Activated naive CD8-positive, alpha-beta T cell treated with anti-CD3 and anti-CD28 coated beads, Interleukin-2, amount 10 ng/mL, durations not matched to agents 7 days and 5 days (primary cell): ENCODE results near the gene EPB41L2. TPM values are rescaled to one million over a fixed set of nuclear protein-coding genes. Genes with fewer than 3 reads are reported as not detected.

ENCODE experiments used
- ATAC-seq: fragments of 150-1000 bp; cut with Tn5 transposase; one replicate; pipeline ENCODE4 v1.10.0; 2021; ENCODE audit warnings: low read depth, moderate library complexity
- POLR2A ChIA-PET: fragments of 350-600 bp; sonication (Branson Sonifier 250); formaldehyde crosslinking; loops from one replicate; lab custom pipeline; 2021; ENCODE audit warnings: antibody characterized with exemption; lab: Charles Lee
- DNase-seq: peaks from one replicate; pipeline ENCODE4 v3.0.0; 2021
- H3K27ac Mint-ChIP-seq: one replicate; pipeline ENCODE4 v1.8.0; 2022; ENCODE audit warnings: mild to moderate bottlenecking, mixed read lengths
- H3K27me3 Mint-ChIP-seq: one replicate; pipeline ENCODE4 v1.8.0; 2022; ENCODE audit warnings: mild to moderate bottlenecking, moderate library complexity, mixed read lengths
- H3K36me3 Mint-ChIP-seq: one replicate; pipeline ENCODE4 v1.8.0; 2021; ENCODE audit warnings: mild to moderate bottlenecking, mixed read lengths
- H3K4me1 Mint-ChIP-seq: one replicate; pipeline ENCODE4 v1.8.0; 2021; ENCODE audit warnings: mixed read lengths
- H3K4me3 Mint-ChIP-seq: one replicate; pipeline ENCODE4 v1.8.0; 2022; ENCODE audit warnings: mild to moderate bottlenecking, moderate library complexity, mixed read lengths
- H3K9me3 Mint-ChIP-seq: one replicate; pipeline ENCODE4 v1.8.0; 2021; ENCODE audit warnings: mixed read lengths
- total RNA-seq, 2 experiments: library from RNA; stranded (reverse); gene quantifications; one replicate each; pipeline ENCODE4 v1.2.3, GENCODE V29; 2021

The EPB41L2 gene
- total RNA-seq, 2 experiments from 2014 or later: 21.6 to 25.4 TPM

DNA sequence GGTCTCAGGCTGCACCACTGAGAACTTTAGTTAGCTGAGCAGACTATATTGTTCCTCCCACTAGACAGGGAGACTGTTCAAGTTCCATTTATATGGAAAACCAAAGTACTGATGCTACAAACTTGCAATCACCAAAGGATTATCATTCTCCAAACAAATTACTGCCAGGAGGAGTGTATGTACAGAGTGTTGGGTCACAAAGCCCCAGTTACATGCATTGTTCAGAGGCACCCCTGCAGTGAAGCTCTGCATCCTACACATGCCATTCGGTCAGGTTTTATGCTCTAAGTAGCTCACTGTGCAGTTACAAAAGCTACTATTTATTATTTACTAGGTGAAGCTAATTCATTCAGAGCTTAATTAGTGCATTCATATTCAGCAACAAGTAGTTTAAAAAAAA lies 160.0 kb downstream of the EPB41L2 start:
- no peaks in the 10 kb centered on the region for H3K27me3 Mint-ChIP-seq
- POLR2A ChIA-PET: interaction anchor here (0.7 kb wide), 1 partner anchor 827 kb away, joined by 3 read pairs; no protein-coding TSS in a partner anchor
- no peak overlapping the region for H3K4me3 Mint-ChIP-seq
- H3K4me1 Mint-ChIP-seq: no peaks in the 10 kb centered on the region
- ATAC-seq (no peak), DNase-seq (no peak)
- H3K9me3 Mint-ChIP-seq: no peaks in the 10 kb centered on the region
- H3K36me3 Mint-ChIP-seq: peaks cover 2% of the 10 kb centered on the region
- H3K27ac Mint-ChIP-seq: no peak overlapping the region

DNA sequence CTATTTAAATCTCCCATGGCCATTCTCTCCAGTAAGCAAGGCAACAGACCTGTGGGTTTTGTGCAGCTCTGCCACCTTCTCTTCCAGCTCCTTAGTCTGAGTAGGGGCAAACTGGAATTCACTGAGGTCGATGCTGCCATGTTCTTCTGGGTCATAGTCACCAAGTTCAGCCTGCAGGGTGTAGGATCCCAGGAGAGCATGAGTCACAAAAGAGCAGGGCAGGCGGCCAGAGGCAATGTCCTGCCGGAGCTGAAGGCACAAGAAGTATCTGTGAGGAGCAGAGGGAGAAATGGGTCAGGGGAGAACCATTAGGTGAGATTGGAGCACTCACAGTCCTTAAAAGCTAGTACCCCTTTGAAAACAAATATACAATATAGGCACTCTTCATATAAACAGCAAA lies 162.1 kb downstream of the EPB41L2 start:
- ATAC-seq (no peak), DNase-seq (no peak)
- H3K4me3 Mint-ChIP-seq: no peak overlapping the region
- POLR2A ChIA-PET: no interaction called here
- H3K4me1 Mint-ChIP-seq: no peaks in the 10 kb centered on the region
- no peak overlapping the region for H3K27ac Mint-ChIP-seq
- no peaks in the 10 kb centered on the region for H3K27me3 Mint-ChIP-seq
- H3K36me3 Mint-ChIP-seq: peaks cover 2% of the 10 kb centered on the region
- H3K9me3 Mint-ChIP-seq: no peaks in the 10 kb centered on the region

DNA sequence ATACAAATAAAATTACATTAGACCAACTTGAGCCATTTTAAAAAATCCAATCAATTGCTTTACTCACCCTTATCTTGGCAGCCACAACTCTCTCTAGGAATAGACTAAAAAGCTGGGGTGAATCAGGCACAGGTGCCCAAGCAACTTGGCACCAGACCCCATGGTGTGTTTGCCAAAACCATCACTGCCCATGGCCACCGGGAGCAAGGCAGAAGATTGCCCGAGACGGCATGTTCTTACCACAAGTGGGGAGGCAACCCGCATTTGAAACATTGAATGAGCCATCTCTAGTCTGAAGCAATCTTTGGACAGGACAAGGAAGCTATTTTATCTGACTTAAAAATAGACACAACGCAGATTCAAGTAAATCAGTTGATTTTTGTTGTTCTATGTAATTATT lies 166.8 kb downstream of the EPB41L2 start:
- no peak overlapping the region for H3K4me3 Mint-ChIP-seq
- no peak for ATAC-seq
- POLR2A ChIA-PET: no interaction called here
- H3K27ac Mint-ChIP-seq: no peak overlapping the region
- H3K9me3 Mint-ChIP-seq: no peaks in the 10 kb centered on the region
- DNase-seq: no peak
- H3K36me3 Mint-ChIP-seq: peaks cover 2% of the 10 kb centered on the region
- no peaks in the 10 kb centered on the region for H3K4me1 Mint-ChIP-seq
- H3K27me3 Mint-ChIP-seq: no peaks in the 10 kb centered on the region

DNA sequence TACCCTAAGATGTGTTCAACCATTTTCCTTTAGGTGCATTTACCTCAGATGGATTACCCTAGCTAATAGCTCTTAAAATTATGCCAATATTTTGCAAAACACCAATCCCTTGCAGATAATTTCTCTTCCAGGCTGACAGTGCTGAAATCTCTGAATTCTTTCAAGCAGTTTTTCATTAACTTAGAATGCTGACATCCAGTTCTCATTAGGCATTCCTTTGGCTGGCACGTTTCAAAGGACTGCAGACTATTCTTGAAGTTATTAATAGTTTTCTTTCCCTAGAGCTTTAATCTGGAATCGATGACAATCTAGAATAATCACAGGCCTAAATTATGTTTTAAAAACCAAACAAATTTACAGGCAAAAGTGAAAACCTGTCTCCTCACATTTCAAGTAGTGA lies 167.5 kb downstream of the EPB41L2 start:
- no peaks in the 10 kb centered on the region for H3K27me3 Mint-ChIP-seq
- peaks cover 2% of the 10 kb centered on the region for H3K36me3 Mint-ChIP-seq
- no peak for DNase-seq
- no peaks in the 10 kb centered on the region for H3K9me3 Mint-ChIP-seq
- no peaks in the 10 kb centered on the region for H3K4me1 Mint-ChIP-seq
- POLR2A ChIA-PET: no interaction called here
- no peak overlapping the region for H3K4me3 Mint-ChIP-seq
- H3K27ac Mint-ChIP-seq: no peak overlapping the region
- no peak for ATAC-seq

DNA sequence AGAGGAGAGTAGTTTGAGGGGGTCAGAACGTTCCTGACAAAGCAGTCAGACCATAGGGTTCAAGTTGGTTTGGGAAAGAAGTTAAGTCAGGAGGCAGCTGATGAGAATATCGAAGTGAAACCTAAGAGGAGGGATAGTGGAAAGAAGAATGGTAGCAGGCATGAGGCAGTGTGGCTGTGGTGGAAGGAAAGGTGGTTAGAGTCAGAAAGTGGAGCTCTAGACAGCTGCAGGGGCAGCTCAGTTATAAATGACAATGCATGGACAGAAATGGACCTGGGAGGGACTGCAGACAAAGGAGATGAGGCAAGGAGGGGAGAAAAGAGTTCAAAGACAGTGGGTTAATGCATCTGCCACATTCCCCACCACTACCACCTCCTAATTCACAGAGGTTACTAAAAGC lies 169.3 kb downstream of the EPB41L2 start:
- no peaks in the 10 kb centered on the region for H3K36me3 Mint-ChIP-seq
- no peaks in the 10 kb centered on the region for H3K9me3 Mint-ChIP-seq
- POLR2A ChIA-PET: no interaction called here
- H3K27ac Mint-ChIP-seq: no peak overlapping the region
- H3K27me3 Mint-ChIP-seq: no peaks in the 10 kb centered on the region
- no peak overlapping the region for H3K4me3 Mint-ChIP-seq
- DNase-seq (no peak), ATAC-seq (no peak)
- no peaks in the 10 kb centered on the region for H3K4me1 Mint-ChIP-seq

DNA sequence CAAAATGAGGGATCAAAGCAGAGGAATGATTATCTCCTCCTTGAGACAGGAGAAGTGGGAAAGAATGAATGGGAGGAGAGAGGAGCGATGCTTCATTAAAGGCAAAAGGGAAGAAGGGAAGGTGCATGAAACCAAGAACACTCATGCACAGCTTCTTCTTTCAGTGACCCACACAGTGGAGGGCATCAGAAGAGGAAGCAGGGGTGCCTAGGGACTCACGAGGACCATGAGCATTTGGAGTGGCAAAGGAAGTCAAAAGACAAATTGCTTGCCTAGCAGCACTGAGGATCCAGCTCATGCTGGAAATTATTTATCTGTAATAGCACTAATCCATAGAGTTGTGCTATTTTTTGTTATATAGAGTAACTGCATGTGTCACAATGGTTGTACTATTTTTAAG lies 169.8 kb downstream of the EPB41L2 start:
- no peaks in the 10 kb centered on the region for H3K4me1 Mint-ChIP-seq
- no peaks in the 10 kb centered on the region for H3K27me3 Mint-ChIP-seq
- no peak overlapping the region for H3K4me3 Mint-ChIP-seq
- ATAC-seq (no peak), DNase-seq (no peak)
- POLR2A ChIA-PET: no interaction called here
- no peaks in the 10 kb centered on the region for H3K9me3 Mint-ChIP-seq
- no peaks in the 10 kb centered on the region for H3K36me3 Mint-ChIP-seq
- no peak overlapping the region for H3K27ac Mint-ChIP-seq

DNA sequence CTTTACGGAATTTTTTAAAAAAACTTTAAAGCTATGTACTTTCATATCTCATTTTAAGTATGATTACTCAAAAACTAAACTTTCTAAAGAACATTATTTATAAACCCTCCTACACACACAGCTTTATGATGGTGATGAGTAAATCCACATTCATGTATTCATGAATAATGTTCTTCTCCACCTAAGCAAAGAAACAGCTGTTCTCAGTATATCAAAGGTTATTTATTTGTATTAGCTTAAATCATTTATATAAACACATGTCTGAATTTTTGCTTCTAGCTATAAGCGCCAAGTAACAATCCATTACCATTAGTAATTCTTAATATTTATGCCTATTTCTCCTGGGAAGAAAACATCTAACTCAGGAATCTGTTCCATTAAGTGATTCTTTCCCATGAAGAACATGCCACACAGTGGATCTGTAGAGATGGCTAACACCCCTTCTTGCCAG lies 172.5 kb downstream of the EPB41L2 start:
- H3K27me3 Mint-ChIP-seq: no peaks in the 10 kb centered on the region
- H3K27ac Mint-ChIP-seq: no peak overlapping the region
- DNase-seq (no peak), ATAC-seq (no peak)
- no peak overlapping the region for H3K4me3 Mint-ChIP-seq
- peaks cover 2% of the 10 kb centered on the region for H3K4me1 Mint-ChIP-seq
- POLR2A ChIA-PET: no interaction called here
- no peaks in the 10 kb centered on the region for H3K9me3 Mint-ChIP-seq
- H3K36me3 Mint-ChIP-seq: no peaks in the 10 kb centered on the region

DNA sequence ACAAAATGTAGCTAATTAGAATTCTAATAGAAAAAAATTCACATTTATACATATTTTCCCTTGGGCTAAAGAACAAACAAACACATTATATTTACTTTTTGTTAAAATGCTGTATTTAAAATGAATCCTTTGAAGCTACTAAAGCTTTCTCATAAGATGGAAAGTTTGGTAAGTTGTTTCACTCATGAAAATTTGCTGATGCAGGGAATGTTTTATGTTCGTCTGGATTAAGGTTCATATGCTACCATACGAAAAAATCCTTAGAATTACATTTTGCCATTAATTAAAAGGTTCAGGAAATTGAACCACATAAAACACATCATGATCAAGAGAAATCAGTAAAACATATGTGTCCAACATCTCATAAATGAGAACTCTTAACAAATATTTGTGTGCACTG lies 173.6 kb downstream of the EPB41L2 start:
- Mint-ChIP-seq H3K27me3 (no peaks in the 10 kb centered on the region), H3K36me3 (no peaks in the 10 kb centered on the region), H3K4me3 (no peak overlapping the region), H3K9me3 (no peaks in the 10 kb centered on the region), H3K27ac (no peak overlapping the region), H3K4me1 (peaks cover 2% of the 10 kb centered on the region)
- POLR2A ChIA-PET: no interaction called here
- ATAC-seq (no peak), DNase-seq (no peak)

DNA sequence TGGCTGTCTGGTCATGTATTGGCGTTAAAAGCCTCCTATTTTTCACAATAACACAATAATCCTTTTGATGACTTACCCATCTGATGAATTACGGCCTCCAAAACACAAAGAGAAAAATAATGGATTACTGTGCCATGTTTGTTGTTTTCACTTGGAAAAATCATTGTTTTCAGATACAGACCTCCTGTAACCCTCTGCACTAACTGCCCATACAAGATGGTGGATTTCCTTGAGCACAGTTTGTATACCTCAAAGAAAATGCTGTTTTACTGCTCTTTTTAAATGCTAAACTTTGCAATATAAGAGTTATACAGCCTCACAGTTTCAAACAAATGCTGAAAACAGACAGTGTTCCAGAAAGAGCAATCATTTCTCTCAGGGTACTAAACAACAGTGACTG lies 174.8 kb downstream of the EPB41L2 start:
- H3K4me3 Mint-ChIP-seq: no peak overlapping the region
- no peak overlapping the region for H3K27ac Mint-ChIP-seq
- H3K27me3 Mint-ChIP-seq: no peaks in the 10 kb centered on the region
- POLR2A ChIA-PET: no interaction called here
- DNase-seq (no peak), ATAC-seq (no peak)
- no peaks in the 10 kb centered on the region for H3K9me3 Mint-ChIP-seq
- no peaks in the 10 kb centered on the region for H3K36me3 Mint-ChIP-seq
- peaks cover 2% of the 10 kb centered on the region for H3K4me1 Mint-ChIP-seq

DNA sequence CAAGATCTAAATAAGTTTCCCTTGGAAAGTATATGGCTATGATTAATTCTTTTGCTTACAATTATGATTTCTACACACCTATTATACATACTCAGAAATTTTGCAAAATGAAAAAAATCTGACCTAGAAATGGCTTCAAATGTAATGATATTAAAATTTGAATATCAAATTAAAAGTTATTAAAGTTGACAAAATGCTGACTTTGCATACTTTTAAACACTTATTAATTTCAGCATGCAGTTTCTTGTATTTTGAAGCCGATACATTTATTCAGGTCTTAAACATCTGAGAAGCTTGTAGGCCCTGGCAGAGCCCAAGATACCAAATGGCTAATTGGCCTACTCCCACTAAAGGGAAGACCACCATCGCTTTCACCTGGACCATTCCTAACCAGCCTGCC lies 176.1 kb downstream of the EPB41L2 start:
- no peaks in the 10 kb centered on the region for H3K27me3 Mint-ChIP-seq
- no peak for DNase-seq
- H3K4me3 Mint-ChIP-seq: no peak overlapping the region
- no peak overlapping the region for H3K27ac Mint-ChIP-seq
- H3K4me1 Mint-ChIP-seq: peaks cover 2% of the 10 kb centered on the region
- ATAC-seq: no peak
- H3K9me3 Mint-ChIP-seq: no peaks in the 10 kb centered on the region
- no peaks in the 10 kb centered on the region for H3K36me3 Mint-ChIP-seq
- POLR2A ChIA-PET: no interaction called here

DNA sequence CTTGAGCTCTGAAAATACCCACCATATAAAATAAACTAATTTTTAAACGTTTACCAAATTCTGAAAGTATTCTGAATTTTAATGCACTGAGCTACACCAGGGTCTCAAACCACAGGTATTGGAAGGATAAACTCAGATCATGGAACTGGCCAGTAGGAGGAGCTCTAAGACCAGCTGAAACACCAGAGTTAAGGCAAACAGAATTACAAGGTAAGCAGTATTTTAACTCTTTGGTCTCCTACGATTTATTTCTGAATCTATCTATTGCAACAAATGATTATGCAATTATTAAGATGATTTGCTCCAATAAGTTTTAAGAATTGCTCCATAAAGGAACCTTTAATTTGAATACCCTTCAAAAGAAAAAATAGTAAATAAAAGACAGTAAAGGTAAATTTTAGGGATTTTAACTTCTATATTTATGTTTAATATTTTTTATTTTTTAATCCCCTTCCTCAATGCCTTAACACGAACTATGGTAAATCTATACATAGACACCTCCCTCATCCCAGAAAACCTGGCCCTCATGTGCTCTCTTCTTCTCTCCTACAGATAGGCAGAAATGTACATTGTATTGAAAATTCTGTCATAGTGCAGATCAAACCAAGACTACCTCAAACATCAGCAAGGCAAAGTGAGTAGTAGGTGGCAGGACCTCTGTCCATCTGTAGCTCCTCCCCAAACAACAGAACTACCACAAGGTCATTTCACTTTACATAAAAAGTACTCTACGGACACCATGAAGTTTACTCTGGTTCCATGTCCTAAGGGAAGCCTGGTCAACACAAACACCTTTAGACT lies 177.5 kb downstream of the EPB41L2 start:
- Mint-ChIP-seq H3K36me3 (no peaks in the 10 kb centered on the region), H3K4me3 (no peak overlapping the region), H3K27me3 (no peaks in the 10 kb centered on the region), H3K9me3 (no peaks in the 10 kb centered on the region), H3K4me1 (peaks cover 2% of the 10 kb centered on the region), H3K27ac (no peak overlapping the region)
- no peak for DNase-seq
- POLR2A ChIA-PET: no interaction called here
- ATAC-seq: peak; percentile 77

DNA sequence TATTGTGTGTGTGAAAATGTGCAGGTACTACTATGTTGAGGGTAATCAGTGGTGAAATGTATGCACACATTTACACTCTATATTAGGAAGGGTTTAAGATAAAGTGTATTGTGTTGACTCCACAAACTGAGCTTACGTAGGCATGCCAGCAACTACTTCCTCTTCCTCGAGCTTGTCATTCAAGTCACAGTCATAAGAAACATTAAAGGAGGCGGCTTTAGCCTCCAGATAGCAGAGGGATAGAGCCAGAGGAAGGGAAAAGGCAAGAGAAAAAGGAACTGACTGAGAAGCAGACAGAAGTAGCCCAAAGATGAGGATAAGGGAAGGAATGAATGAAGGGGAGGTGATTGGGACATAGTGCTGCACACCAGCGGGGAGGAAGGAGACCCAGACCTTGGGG lies 180.7 kb downstream of the EPB41L2 start:
- Mint-ChIP-seq H3K4me1 (peaks cover 2% of the 10 kb centered on the region), H3K9me3 (no peaks in the 10 kb centered on the region), H3K27me3 (no peaks in the 10 kb centered on the region), H3K27ac (no peak overlapping the region), H3K4me3 (no peak overlapping the region), H3K36me3 (no peaks in the 10 kb centered on the region)
- DNase-seq: no peak
- POLR2A ChIA-PET: no interaction called here
- ATAC-seq: no peak

DNA sequence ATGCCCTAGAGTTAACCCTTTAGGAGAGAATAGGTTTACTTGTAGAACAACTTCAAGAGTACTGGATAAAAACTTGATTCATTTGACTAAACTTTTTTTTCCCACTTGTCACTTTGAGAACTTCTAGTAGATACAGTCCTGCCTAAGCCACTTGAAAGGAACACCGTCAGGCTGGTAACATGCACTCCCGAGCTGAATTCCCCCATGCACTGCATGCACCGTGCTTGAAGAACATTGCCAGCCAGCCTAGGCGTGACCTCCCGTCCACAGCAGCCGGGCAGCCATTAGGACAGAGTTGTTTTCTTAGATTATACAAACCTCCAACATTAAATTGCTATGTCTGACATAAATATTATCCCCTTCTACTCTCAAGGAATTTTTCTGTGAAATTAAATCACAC lies 183.2 kb downstream of the EPB41L2 start:
- no peaks in the 10 kb centered on the region for H3K9me3 Mint-ChIP-seq
- H3K27ac Mint-ChIP-seq: no peak overlapping the region
- no peak overlapping the region for H3K4me3 Mint-ChIP-seq
- H3K36me3 Mint-ChIP-seq: no peaks in the 10 kb centered on the region
- POLR2A ChIA-PET: no interaction called here
- ATAC-seq (no peak), DNase-seq (no peak)
- H3K27me3 Mint-ChIP-seq: no peaks in the 10 kb centered on the region
- H3K4me1 Mint-ChIP-seq: no peaks in the 10 kb centered on the region

DNA sequence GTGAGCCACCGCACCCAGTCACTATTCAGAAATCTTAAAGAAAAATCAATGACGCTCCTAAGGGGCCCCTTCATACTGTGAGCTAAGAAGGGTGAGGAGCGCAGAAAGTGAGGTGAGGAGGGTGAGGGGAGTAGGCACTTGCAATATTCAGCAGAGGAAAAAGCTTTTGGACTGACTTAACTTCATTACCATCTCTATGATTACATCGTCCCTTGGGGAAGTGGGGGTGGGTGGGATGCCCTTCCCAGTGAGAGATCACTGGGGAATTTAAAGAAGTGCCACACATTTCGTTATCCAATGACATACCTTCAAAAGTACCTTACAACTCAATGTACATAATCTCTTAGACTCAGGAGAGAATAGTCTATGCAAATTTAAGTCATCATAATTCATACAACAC lies 189.3 kb downstream of the EPB41L2 start:
- Mint-ChIP-seq H3K27ac (no peak overlapping the region), H3K4me3 (no peak overlapping the region), H3K36me3 (peaks cover 1% of the 10 kb centered on the region), H3K27me3 (no peaks in the 10 kb centered on the region), H3K9me3 (no peaks in the 10 kb centered on the region), H3K4me1 (peaks cover 4% of the 10 kb centered on the region)
- POLR2A ChIA-PET: no interaction called here
- DNase-seq (no peak), ATAC-seq (no peak)
